Femur (tissue), 1 donor: ENCODE results near the gene ITGA2.

Source experiments
- DNase-seq: peaks from one replicate; pipeline ENCODE4 v3.0.0-alpha.2; 2017

The ITGA2 gene

DNA sequence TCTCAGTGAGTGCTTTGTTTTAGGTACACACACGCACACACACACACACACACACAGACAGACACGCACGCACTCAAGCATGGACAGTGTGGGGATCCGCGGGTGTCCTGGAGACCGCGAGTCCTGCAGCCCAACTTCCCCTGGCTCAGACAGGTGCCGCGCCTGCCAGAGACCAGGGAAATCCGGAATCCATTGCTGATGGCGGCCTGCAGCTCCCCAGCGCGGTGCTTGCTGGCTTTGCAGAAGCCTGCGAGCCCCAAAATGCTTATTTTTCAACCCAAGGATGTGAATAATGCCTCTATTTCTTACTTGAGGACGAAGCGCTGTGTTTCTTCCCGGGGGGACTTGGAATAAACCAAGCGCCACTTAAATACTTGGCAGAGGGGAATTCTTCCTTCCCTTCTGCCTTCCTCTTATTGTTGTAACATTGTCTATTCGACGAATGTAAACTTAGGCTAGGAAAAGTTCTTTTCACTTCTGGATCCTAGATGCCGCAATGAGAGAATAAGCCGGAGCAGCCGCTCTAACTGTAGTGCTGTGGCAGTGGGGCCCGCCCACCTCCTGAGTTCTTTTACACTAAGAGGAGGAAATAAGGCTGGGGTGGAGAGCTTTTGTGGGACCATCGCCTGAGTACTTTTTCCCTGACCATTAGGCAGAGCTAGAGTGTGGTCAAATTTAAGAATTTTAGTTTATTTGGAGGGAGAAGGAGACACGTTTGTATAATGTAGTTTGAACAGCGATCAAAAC, 802 bp downstream of the ITGA2 start:
- DNase-seq: peak; percentile 74

DNA sequence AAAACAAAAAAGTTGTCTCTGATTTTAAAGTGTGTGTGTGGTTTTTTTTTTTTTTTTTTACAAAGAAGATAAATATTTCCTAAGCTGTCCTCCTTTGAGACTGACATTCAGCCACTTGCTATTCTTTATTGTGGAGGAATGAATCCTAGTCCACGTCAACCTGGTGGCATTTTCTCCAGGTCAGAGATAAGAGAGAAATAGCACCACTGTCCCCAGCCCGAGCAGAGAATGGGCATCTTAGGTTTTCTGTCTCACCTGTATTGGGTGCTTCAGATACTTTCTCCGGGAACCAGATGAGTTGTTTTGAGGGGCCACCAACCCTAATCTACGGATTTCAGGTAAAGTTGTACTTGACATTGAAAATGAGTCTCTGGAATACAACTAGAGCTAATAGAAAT, 1.4 kb downstream of the ITGA2 start:
- DNase-seq: no peak

DNA sequence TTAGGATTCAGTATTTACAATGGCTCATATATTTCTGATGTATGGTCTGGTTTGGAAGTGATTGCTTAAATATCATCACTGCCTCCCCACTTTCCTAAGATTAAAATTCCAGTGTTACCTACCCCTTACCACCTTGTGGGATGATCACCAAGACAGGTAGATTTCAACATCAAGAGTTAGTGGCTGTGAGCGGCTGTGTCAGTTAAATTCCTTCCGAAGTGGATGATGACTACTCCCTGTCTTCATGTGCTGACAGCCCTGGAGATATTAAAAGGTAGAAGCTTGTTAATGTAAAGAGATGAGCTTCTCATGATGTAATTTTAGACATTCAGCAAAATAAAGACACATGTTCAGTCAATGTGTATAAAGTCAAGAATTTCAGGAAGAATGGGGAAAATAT, 4.2 kb downstream of the ITGA2 start:
- no peak for DNase-seq

DNA sequence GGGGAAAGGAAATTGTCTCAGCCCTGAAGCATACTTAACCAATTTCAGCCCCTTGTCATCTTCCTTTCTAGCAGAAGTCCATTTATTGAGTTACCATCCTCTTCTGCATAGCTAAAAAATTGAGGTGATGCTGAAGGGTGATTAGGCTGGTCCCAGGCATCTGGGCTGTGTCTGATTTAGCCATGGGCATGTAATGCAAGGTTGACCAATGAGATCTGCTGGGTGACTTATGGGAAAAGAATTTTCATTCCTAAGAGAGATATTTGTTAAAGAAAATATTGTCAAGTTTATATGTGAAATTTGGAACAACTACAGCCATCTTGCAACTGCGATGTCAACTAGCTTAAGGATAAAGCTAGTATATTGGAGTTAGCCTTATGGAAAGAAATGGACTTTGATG, 5.1 kb downstream of the ITGA2 start:
- no peak for DNase-seq

DNA sequence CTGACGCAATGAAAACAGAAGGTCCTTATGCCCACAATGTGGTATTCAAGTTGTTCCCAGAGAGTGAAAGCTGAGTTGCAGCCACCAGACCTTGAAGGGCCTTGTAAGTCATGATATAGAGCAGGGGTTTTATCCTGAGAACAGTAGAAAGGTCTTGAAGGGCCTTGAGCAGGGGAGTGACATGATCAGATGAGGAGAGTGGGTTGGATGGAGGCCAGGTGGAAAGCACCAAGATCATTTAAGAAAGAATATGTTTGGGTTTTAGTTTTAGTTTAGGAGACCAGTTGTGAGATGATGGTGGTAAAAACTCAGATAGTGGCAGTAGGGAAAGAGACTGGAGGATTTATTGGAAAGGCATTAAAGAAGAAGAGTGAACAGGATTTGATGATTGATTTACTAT, 5.9 kb downstream of the ITGA2 start:
- no peak for DNase-seq

DNA sequence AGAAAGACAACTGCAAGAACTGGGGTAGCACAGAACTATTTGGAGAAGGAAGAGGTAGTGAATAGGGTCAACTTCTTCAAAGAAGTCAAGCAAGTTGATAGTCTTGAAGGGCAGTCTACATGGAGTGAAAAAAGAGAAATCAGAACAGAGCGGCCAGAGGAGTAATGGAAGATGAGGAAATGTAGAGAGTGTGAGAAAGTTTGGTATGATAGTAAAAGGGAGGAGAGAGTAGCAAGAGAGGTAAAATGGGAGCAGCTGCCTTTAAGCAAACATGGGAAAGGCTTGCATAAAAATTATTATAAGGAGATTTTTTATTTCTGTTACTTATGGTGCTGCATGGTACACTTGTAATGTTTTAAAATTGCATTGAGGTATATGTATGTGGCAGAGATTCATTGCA, 6.8 kb downstream of the ITGA2 start:
- DNase-seq: no peak

DNA sequence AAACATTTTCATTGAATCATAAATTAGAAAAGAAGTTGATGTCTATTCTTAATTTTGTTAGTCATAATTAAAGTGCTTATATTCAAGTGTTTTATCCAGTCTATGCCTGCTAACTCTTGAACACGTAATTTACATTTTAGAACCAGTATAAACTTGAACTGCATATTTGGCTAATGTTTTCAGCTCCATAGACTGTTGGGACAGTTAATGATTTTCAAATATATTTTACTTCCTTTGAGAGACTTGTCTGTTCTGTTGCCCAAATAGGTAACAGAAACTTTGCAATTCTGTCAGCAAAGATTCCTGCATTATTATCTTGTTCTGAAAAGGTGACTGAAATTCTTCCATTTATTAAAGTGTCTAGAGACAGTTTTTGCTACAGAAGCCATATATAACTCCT, 7.8 kb downstream of the ITGA2 start:
- no peak for DNase-seq

DNA sequence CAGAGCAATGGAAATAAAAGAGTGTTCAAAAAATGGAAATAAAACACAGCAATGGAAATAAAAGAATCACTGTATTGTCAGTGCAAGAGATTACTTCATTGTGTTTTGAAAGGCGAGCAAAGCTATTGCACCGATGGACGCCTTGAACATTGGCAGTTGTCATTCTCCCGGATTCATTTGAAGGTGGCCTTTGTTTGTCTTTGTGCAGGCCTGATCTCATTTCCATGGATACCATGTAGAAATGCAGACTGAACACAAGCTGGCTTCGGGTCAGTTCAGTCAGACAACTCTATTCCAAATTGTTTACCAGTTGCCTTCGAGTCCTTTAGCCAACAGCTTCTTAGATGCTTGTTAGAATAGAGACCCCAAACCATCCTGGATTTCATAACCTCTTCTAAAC, 8.3 kb downstream of the ITGA2 start:
- DNase-seq: no peak

DNA sequence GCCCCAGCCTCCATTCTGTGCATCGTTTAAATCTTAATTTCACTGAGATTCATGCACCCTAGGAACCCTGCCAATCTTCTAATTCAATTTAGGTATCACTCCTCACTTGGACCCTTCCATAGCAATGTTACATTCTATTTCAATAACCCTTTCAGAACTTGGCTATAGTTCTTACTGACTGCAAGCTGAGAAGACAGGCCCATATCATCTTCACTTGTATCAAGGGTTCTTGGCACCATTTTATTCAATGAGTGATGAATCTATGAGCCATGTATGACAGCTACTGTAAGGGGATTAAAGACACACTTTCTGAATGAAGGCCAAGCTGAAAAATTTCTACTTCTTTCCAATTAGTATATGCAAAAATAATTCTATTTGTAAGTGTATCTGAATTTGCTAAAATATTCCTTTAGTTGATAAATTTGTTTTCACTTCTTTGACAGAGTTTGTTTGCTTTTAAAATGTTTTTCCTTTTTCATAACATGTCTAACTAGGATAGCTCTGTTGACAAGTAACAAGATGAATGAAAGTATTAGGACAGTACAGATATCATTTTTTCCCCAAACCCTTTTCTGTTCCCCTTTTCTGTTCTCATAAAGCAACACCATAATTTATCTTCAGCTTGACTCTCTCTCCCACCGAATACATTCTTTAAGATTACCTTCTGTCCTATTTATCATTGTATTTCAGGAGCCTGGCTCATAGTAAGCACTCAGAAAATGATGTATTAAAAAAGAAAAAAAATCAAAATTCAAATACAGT, 9.6 kb downstream of the ITGA2 start:
- no peak for DNase-seq

DNA sequence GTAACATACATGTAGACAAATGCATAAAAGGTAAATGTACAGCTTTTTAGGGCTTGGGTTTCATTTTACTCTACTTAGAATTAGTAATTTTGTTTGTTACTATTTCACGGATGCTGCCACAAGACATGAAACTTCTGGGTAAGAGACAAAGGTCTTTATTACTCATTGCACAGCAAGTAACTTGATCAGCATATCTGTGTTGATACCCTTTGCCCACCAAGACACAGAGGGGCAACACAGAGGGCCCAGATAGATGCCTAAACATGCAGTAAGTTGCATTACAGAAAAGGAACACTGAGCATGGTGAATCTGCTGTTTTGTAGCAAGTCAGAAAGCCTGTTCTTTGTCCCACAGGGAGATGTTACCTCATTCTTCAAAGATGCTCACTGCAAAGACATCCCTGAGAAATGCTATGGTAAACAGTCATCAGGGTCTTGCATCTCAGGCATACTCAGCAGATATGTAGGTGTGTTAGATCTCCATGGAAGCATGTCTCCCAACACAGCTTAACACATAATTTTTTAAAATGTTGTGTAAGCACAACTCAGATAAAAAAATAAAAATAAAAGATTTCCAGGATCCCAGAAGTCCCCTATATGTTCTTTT, 10.3 kb downstream of the ITGA2 start:
- no peak for DNase-seq

DNA sequence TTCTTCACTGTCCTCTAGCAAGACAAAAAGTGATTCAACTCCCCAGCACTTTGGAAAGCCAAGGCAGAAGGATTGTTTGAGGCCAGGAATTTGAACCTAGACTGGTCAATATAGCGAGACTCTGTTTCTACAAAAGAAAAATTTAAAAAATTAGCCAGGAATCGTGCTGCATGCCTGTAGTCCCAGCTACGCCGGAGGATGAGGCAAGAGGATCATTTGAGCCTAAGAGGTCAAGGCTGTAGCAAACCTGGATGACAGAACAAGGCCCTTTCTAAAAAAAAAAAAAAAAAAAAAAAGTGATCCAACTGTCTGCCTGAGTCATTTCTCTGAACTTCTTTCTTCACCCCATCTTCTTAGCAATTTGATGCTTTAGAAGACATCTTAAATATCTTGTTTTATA, 12.4 kb downstream of the ITGA2 start:
- DNase-seq: no peak

DNA sequence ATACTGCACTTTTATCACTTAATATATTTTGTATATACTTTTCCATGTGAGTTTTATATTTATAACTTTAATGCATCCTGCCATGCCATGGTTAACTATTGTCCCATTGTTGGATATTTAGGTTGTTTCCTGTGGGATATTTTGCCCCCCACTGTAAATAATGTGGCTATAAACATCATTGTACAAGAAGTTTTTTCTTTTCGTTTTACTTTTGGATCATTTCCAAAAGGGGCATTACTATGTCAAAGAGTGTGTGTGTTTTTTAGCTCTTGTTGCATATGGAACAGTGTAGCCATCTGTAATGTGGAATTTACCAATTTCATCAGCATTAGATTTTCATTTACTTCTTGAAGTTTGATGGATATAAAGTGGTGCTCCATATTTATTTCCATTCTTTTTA, 13.3 kb downstream of the ITGA2 start:
- DNase-seq: no peak

DNA sequence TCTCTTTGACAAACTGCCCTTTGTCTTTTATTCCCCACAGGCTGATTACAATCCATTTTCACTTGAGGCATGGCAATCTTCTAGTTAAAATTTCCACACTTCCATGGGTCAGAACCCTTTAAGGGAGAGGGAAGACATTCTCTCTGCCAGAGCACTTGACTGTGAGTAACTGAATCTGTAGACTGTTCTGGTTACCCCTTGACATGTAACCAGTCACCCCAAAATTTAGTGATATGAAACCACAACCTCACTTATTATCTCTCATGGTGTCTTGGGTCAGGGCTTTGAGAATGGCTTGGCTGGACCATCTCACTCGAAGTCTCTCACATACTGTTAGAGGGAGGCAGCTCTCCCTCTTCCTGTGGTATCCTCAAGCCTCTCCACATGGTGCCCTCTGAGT, 14.0 kb downstream of the ITGA2 start:
- no peak for DNase-seq

DNA sequence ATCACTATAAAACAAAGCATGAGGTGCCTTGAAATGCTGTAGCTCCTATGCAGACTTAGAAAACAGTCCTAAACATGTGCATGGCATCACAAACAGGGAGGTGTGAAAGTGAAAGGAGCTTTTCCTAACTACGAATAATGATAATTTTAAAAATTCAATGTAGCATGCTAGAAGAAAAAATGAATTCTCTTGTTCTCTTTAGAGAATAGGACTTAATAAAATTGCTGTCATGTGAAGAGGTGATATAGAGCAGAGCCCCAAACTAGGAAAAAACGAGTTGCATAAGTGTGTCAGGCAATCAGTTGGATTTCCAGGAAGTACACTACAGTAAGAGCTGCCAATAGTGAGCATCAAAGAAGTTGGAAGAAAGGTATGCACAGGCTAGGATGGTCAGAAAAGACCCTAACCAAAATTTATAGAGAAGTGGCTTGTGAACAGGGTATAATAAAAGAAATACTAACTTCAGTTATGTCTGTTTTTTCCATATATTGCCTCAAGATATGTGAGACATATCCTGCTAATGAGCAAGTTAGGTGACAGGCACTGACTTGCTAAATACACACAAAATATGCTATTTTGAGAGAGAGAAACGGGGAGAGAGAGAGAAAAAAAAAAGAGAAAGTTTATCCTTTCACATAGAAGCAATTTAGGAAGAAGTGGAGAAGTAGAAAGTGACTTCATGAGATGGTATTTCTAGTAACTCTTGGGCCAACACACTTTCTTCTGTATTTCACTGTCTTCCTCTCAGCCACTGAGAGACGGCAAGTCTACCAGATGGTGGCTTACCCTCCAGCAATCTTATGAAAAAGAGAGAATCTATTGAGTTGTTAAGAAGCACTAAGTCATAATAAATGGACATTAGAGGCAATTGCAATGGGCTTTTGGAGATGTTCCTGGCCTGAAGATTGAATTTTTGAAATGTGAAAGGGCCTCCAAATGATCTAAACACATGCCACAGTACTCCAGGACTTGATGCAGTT, 18.0 kb downstream of the ITGA2 start:
- DNase-seq: no peak

DNA sequence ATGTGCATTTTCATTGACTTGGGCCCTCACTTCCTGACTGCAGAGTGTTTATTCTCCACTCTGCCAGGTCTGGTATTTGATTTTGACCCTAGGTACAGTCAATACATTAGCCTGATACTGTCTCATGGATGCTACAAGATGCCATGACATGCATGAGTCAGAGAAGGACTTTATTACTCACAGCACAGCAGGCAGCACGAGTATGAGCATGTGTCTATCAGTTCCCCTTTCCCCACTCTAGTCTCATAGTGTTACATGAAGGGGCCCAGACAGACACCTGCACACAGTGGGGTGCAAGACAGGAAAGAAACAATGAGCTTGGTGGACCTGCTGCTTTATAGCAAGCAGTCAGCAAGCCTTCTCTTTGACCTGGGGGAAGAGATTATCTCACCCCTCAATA, 19.6 kb downstream of the ITGA2 start:
- no peak for DNase-seq

DNA sequence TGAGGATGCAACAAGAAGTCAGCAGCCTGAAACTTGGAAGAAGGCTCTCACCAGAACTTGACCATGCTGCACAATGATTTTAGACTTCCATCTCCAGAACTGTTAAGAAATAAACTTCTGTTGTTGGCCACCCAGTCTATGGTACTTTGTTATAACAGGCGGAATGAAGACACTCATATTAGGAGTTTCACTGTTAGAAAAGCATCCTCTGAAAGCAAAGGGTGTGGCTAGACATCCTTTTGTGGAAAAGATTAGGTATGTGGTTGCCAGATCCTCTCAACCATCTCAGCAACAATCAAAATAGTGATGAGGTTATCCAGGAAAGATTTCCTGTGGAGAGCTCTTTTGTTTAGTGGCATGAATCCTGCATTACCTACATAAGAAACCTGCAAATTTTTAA, 20.7 kb downstream of the ITGA2 start:
- DNase-seq: no peak

DNA sequence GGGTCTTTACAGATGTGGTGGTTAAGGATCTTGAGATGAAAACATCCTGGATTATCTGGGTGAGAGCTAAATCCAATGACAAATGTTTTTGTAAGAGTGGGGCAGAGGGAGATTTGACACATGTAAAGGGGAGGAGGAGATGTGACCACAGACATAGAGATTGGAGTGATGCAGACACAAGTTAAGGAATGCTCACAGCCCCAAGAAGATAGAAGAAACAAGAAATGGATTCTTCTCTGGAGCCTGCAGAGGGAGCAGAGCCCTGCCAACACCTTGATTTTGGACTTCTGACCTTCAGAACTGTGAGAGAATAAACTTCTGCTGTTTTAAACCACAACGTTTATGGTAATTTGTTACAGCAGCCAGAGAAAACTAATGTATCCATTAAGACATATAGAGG, 21.7 kb downstream of the ITGA2 start:
- no peak for DNase-seq

DNA sequence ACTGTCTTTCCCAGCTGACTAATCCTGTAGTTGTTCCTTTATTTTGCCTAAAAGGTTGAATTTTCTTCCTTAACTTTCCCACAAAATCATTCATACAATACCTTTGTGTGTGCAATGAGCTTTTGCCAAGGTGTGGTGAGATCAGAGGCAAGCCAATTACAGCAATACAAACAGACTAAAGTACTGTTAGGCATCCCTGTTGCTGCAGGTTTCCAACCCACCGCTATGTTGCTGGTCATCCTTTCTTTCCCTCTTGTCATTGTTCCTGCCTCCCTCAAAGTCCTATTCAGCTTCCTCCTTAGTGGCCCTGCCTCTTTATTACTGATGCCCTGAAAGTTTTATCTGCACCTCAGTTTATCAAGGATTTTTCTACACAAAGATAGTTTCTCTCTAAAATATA, 22.1 kb downstream of the ITGA2 start:
- no peak for DNase-seq

DNA sequence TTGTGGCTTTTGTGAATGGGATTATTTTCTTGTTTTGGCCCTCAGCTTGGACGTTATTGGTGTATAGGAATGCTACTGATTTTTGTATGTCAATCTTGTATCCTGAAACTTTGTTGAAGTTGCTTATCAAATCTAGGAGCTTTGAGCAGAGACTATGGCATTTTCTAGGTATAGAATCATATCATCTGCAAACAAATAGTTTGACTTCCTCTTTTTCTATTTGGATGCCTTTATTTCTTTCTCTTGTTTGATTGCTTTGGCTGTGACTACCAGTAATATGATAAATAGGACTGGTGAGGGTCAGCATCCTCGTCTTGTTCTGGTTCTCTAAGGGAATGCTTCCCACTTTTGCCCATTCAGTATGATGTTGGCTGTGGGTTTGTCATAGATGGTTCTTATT, 24.7 kb downstream of the ITGA2 start:
- no peak for DNase-seq

DNA sequence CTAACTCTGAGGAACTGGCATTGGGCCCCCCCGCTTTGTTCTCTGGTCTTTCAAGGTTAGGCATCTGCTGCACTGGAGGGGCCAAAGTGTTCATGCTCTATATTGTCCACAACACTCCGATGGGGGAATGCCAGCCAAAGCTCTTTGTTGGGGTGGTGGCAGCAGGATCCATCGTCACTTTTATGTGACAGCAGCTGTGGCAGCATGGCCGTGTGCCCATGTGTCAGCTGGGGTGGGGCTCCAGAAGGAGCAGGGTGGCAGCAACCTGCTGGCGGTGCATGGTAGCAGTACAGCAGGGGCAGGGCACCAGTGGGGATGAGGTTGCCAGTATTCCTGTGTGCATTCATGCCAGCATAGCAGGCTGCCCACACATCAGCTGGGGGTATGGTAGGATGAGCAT, 28.2 kb downstream of the ITGA2 start:
- DNase-seq: no peak

DNA sequence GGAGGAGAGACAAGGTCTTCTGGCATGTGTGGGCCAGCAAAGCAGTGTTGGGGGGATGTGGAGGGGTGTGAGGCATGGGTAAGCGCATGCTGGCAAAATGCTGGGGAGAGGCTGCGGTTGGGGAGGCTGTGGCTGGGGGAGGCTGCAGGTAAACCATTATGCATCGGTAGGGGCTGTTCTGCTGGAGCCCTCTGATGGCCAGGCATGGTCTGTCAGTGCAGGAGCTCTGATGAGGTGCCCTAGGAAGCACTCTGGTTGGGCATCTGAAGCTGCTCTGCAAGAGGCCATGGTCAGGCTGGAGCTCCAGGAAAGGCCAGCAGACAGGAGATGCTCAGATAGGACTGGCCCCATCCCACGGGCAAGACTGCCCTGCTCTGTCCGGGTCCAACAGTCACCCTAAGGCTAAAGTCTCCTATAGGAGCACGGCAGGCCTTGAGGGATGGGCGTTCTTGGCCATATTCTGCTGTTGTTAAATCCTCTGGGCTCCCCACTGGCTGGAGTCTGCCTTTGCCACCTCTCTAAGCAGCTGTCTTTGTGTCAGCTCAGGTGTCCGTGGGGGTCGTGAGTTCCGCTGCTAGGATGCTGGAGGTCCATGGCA, 28.7 kb downstream of the ITGA2 start:
- no peak for DNase-seq

DNA sequence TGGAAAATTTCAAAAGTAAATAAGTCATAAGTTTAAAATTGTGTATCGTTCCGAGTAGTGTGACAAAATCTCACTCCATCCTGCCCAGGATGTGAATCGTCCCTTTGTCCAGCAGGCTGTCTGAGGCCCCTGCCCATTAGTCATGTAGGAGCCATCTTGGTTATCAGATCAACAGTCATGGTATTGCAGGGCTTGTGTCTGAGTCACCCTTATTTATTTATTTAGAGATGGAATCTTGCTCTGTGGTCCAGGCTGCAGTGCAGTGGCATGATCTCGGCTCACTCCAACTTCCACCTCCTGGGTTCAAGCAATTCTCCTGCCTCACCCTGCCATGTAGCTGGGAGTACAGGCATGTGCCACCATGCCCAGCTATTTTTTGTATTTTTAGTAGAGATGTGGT, 30.2 kb downstream of the ITGA2 start:
- DNase-seq: no peak
